Inflammatory macrophage (primary cell): ENCODE measurements around the gene SERINC3.
"Not testable (repeated sequence)": the region's sequence is repeated elsewhere in the genome, so short reads cannot be mapped to it uniquely, and the experiment has no call there.

Experiments used
- DNase-seq, 2 donors: peaks; one replicate each; pipeline ENCODE4 v3.0.0-alpha.2; 2020 to 2022
- total RNA-seq, 18 experiments: gene quantifications; one replicate each; lab custom pipeline; 2026; ENCODE audit warnings: mixed read lengths in 6 of 18, inconsistent platforms in 2 of 18; lab: John Stamatoyannopoulos, UW

Gene SERINC3
- total RNA-seq: 136 to 278 (median 184) reads per million in 18 experiments

GRCh38 chr20:44521484-44522481 lies at the start of gene SERINC3:
TSS of gene SERINC3 (minus strand) at chr20:44522070. CDS start at chr20:44521951, 119 bp downstream.
- DNase-seq: peak; percentile 97

- DNase-seq: no peak
These were observed 49.6 kb upstream of the SERINC3 start for GRCh38 chr20:44571362-44571988.

GRCh38 chr20:44570367-44570766 lies 48.5 kb upstream of the SERINC3 start:
- DNase-seq: no peak

GRCh38 chr20:44566811-44567210 lies 44.9 kb upstream of the SERINC3 start:
- DNase-seq: no peak

GRCh38 chr20:44566018-44566417 lies 44.1 kb upstream of the SERINC3 start:
- no peak for DNase-seq

- DNase-seq: no peak
These were observed 40.0 kb upstream of the SERINC3 start for GRCh38 chr20:44561876-44562275.

GRCh38 chr20:44560818-44561217 lies 38.9 kb upstream of the SERINC3 start:
- DNase-seq: not testable (repeated sequence)

- DNase-seq: no peak
These were observed 38.4 kb upstream of the SERINC3 start for GRCh38 chr20:44560229-44560628.

- DNase-seq: no peak
These were observed 37.4 kb upstream of the SERINC3 start for GRCh38 chr20:44559302-44559701.

GRCh38 chr20:44552950-44553908 lies 31.4 kb upstream of the SERINC3 start:
- no peak for DNase-seq

GRCh38 chr20:44552568-44552949 lies 30.7 kb upstream of the SERINC3 start:
- no peak for DNase-seq

- DNase-seq: no peak
These were observed 30.2 kb upstream of the SERINC3 start for GRCh38 chr20:44552050-44552449.

- no peak for DNase-seq
These were observed 27.3 kb upstream of the SERINC3 start for GRCh38 chr20:44549123-44549522.

GRCh38 chr20:44547419-44547818 lies 25.5 kb upstream of the SERINC3 start:
- DNase-seq: no peak

- no peak for DNase-seq
These were observed 22.4 kb upstream of the SERINC3 start for GRCh38 chr20:44544263-44544662.

- no peak for DNase-seq
These were observed 21.5 kb upstream of the SERINC3 start for GRCh38 chr20:44543358-44543757.

- DNase-seq: peak; percentile 32 to 45
These were observed 21.0 kb upstream of the SERINC3 start for GRCh38 chr20:44542890-44543289.

GRCh38 chr20:44541992-44542391 lies 20.1 kb upstream of the SERINC3 start:
- DNase-seq: no peak

- DNase-seq: peak; percentile 61 to 74
These were observed 19.0 kb upstream of the SERINC3 start for GRCh38 chr20:44540834-44541233.

- DNase-seq: no peak
These were observed 16.1 kb upstream of the SERINC3 start for GRCh38 chr20:44537993-44538392.

GRCh38 chr20:44536175-44536574 lies 14.3 kb upstream of the SERINC3 start:
- DNase-seq: peak; percentile 14 to 63

GRCh38 chr20:44533928-44534327 lies 12.1 kb upstream of the SERINC3 start:
- no peak for DNase-seq

GRCh38 chr20:44532981-44533331 lies 11.1 kb upstream of the SERINC3 start:
- DNase-seq: no peak
